Activated CD4-positive, CD25-positive, alpha-beta regulatory T cell treated with anti-CD3 and anti-CD28 coated beads, Interleukin-2, amount 50 U/mL, for 24 hours (primary cell): ENCODE measurements around the gene VDAC1.
A peak's percentile ranks its signal among the peaks of the same experiment; 100 is the strongest.
"Not testable (repeated sequence)": the region's sequence is repeated elsewhere in the genome, so short reads cannot be mapped to it uniquely, and the experiment has no call there.

ENCODE experiments used
- ATAC-seq, 2 donors: fragments of 150-1000 bp; cut with Tn5 transposase; one replicate each; pipeline ENCODE4 v1.10.0; 2021; ENCODE audit warnings: mild to moderate bottlenecking in 1 of 2, moderate library complexity in 1 of 2

Gene VDAC1

DNA sequence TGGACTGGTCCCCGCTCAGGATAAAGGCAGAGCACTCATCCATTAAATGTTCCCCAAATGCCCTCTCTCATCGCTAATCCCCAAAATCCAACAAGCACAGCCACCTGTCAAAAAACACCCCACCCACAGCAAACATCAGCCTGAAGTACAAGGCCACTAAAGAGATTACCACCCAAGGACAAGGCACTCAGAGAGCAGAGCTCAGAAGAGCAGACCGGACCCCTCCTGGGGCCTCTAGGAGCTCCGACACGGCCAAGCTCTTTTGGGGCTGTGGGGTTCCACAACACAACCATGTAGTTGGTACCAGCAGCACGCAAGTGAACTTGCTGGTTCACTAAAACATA lies 9.8 kb downstream of the VDAC1 start:
- no peak for ATAC-seq

DNA sequence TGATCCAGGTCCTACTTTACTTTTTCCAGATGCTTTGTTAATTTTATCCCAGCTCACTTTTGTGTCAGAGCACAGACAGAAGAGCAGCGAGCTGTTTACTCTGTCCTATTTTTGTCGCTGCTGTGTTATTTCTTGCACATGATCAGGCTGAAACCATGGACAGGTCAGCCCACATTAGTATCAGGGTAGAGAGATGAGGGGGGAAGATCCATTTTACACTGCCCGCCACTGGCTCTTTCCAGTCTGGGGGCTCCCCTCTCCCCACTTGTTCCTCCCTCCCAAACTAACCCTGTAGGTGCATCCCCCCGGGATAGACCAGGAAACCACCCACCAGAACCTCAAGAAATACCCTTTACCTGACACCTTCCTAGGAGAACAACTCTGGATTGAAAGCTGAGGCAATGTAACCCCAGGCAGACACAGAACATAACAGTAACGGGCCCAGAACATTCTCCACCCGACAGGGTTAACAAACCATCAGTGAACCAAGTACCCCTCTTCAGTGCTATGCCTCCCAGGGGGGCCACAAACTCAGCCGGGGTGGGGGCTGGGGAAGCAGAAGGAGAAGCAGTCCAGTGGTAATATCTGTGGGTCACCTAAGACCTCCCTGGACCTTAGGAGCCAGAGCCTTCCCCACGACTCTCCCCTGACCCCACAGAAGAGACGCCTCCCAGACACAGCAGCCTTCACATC lies 10.3 kb downstream of the VDAC1 start:
- no peak for ATAC-seq

DNA sequence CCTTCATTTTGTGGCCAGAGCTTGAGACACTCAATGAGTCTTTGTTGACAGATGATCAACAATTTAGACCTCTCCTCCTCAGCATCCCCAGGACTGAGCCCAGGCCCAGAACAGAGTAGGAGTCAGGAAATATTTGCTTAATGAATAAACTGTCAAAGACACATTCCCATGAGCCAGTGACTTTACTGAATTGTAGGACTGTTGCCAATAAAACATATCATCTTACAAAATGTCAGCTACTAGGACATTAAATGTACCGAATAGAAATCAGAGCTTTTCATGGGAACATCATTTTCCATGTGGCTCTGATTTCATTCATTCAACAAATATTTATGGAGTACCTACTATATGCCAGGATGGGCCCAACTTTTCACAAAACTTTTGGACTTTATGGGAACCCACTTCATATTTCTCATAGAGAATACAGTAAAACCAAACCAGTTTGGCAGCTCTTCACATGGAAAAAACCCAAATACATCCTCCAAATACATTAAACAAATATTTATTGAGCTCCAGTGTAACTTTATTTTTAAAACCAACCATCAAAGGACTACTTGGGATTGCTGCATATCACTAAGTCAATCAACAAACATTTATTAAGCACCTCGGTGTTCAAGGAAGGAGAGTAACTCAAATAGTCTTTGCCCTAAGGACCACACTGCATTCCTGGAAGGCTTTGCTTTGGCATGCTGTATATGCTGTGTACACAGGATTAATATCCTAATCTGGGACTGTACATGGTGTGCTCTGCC lies 11.4 kb downstream of the VDAC1 start:
- ATAC-seq = no peak

DNA sequence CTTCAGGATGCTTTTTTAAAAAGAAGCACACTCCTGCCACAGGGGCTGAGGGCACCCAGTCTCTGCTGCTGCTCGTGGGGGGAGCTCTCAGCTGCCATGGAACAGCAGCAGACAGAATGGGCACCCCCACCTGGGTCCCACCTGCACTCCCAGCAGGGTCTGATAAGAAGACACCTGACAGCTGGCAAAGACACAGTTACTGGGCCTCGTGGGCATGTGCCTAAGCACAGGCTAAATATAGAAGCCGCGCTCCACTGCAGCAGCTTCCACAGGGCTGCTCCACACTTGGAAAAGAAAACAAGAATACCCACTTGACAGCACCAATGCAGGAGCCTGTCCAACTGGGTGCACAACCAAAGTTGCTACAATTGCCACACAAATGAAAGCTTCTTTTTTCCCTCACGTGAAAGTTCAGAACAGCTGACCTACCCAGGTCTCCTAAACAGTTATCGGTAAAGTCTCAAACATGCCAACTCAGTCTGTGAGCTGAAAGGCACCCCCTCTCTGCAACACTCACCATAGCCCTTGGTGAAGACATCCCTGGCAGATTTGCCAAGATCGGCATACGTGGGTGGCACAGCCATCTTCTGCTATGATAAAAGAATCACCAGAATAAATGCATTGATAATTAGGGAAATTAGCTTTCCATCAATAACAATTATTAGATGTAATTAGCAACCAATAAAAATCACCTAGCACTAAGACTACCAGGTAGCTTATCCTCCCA lies 12.2 kb downstream of the VDAC1 start:
- no peak for ATAC-seq

DNA sequence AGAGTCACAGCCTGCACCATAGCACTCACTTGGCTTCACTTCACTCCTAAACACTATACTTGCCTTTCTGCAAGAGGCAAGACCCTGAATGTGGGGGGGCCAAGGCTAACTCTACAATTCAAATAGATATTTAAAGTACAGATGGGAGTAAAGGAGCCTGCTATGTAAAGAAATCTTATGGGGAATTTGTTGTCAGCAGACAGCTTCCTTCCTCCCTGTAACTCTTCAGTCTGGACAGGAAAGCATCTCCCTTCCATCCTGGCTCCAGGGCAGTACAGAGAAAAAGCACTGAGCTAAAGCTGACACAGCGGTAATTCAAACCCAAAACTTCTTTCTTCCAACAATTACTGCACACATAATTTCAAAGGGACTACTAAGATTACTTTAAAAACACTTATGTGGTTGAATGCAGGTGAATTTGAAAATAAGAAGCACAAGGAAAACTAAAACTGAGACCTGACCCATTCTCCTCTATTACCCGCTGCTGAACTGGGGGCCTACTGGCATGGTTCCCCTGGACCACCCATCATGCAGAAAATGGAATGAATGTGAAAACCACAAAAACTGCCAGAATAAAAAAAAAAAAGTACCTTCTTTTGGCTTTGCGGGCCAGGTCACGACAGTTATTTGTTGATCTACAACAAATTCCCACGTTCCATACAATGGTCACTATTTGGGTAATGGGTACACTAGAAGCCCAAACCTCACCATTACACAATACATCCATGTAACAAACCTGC lies 13.4 kb downstream of the VDAC1 start:
- no peak for ATAC-seq

DNA sequence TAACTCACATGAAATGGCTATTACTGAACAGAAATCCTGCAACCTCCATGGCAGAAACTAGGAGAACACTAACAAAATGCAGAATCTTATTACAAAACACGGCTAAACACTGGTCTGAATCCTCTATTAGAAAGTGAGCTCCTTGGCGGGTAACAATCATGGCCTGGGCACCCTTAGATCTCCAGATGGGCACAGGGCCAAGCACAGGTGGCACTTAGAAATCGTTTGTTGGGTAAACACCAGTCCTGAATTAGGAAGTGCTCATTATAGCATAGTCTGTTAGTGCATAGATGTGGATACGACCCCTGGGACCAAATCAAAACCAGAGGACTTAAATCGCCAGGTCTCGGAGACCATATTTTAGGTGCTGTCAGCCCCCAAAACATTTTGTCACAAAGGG lies 14.4 kb downstream of the VDAC1 start:
- no peak for ATAC-seq

DNA sequence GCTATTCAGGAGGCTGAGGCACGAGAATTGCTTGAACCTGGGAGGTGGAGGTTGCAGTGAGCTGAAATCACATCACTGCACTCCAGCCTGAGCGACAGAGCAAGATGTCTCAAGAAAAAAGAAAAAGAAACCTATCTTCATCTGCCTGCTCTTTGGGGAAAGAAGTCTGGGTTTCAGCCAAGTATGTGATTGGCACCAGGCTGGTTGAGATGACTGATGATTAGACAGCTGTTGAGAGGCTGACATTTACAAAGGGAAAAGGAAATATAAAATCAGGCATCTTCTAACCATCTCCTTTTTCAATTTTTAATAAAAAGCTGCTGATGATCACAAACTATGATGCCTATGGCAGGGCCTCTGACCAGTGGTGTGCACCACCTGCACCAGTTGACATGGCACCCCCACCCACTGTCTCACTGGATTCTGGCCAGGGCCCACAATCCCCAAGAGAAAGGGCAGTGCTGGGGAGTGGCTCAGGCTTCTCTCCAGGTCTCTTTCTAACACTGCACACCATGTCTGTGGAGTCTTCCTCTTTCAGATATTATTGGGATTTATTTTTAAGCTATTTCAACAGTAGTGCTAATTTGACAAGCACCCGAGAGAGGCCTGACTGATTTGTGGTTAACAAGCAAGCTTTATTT lies 19.1 kb downstream of the VDAC1 start:
- no peak for ATAC-seq

DNA sequence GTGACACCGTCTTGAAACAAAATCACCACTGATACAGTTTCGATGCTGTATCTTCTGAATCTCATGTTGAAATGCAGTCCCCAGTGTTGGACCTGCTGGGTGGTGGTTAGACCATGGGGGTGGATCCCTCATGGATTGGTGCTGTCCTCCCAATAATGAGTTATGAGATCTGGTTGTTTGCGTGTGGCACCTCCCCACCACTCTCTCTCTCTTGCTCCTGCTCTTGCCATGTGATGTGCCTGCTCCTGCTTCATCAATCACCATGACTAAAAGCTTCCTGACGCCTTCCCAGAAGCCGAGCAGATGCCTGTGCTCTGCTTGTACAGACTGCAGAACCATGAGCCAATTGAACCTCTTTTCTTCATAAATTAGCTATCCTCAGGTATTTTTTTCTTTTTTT lies 21.1 kb downstream of the VDAC1 start:
- no peak for ATAC-seq

DNA sequence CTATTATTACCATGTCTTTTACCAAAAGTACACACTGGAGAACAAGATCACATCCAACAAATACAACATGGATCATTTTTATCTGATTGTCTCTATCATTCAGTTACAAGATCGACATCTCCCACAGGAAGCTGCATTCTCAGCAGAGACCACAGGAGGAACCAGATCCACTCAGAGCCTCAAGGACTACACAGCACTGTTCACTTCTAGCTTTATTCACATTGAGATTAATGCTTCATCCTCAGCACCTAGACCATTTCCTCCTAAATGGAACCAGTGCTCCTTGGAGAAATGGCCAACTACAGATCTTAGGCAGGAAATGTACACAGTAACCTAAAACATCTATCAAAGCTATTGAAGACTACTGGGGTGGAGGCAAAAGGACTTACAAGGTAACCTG lies 23.1 kb downstream of the VDAC1 start:
- no peak for ATAC-seq

DNA sequence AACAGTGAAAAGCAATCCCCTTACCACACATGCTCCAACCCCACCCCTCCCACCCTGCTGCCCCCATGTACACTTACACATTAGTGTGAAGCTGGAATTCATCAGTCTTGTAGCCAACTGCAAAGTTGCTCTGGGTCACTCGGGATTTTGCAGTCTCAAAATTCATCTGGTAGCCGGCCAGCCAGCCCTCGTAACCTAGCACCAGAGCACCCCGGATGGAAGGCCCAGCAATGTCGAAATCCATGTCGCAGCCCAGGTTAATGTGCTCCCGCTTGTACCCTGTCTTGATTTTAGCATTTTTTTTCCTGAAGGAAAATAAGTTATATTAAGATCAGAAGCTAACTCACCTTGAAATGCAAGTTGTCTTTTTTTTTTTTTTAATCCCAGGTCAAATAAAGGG lies 24.1 kb downstream of the VDAC1 start:
- ATAC-seq = no peak

DNA sequence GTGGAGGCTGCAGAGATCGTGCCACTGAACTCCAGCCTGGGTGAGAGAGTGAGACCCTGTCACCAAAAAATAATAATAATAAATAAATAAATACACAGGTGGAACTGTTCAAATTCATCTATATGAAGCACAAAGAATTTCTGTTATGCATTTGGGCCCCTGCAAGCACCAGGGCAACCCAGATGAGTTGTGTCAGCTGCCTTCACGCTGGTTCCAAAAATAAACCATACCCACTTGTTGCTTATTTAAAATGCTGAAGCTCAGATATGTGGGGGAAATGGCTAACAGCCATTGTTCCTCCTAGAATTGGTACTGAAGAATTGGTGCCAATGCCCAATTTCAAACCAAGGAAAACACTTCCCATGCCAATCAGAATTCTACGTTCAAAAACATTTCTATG lies 25.8 kb downstream of the VDAC1 start:
- no peak for ATAC-seq

DNA sequence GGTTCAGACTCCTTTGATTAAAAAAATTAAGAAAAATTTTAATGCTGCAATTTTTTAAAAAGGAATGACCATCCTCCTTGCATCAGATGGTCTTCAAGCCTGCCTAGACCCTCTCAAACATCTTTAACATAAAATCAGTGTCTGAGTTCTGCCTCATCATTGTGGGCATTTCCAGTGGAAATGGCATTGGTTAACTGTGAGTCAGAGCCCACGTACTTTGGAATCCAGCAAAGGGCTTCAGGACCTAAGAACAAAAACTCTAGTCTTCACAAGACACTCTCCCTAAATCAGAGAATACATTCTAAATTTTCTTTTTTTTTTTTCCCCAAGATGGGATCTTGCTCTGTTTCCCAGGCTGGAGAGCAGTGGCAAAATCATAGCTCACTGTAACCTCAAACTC lies 26.9 kb downstream of the VDAC1 start:
- ATAC-seq = no peak

DNA sequence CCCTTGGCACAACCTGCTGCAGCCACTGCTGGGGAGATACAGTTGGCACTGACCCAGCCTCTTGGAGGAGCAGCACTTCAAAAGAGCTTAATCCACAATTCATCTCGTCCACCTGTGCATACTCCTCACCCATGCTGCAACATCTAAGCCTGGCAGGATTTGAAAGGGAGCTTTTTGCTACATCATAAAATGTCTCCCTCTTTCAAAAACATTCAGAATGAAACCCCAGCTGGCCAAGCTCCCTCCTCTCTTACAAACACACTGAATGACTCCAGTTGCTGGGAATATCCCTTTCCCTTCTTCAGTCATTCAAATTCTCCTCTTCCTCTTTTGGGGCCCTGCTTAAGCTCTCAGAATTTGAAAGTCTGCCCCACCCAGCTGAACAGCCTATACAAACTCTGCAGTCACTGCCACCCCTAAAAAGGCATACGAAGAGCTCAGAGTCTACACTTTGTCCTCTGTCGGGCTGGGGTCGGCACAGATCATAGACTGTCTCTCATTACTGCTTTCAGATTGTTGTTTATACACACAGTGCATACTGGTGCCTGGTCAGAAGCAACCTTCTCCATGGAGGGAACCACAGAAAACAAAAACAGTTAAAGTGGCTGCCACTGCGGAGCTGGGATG lies 27.5 kb downstream of the VDAC1 start:
- peak; percentile 24 to 46 for ATAC-seq

DNA sequence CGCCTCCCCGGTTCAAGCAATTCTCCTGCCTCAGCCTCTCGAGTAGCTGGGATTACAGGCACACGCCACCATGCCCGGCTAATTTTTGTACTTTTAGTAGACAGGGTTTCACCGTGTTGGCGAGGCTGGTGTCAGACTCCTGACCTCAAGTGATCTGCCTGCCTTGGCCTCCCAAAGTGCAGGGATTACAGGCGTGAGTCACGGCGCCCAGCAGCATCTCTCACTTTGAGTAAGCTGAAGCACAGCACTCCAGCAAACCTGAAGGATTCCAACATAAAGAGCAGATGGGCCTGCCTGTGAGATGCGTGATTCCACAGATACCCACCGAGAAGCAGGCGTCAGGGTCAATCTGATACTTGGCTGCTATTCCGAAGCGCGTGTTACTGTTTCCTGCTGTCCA lies 29.2 kb downstream of the VDAC1 start:
- not testable (repeated sequence) for ATAC-seq

DNA sequence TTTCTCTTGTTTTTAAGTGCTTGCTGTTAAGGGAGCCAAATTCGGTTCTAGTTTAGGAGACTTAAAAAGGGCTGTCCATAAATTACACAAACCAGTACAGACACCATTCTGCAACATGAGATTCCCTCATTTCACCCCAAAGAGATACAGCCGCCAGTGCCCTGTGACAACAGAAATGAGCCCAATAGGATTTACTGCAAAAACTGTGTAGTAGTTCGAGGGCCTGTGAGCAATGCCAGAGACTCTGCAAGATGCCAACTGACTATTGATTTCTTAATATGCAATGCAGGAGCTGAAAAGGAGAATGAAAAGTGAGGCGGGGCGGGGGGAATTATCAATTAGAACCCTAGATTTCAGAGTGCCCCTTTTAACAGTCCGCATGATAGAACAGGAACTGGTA lies 30.6 kb downstream of the VDAC1 start:
- no peak for ATAC-seq

DNA sequence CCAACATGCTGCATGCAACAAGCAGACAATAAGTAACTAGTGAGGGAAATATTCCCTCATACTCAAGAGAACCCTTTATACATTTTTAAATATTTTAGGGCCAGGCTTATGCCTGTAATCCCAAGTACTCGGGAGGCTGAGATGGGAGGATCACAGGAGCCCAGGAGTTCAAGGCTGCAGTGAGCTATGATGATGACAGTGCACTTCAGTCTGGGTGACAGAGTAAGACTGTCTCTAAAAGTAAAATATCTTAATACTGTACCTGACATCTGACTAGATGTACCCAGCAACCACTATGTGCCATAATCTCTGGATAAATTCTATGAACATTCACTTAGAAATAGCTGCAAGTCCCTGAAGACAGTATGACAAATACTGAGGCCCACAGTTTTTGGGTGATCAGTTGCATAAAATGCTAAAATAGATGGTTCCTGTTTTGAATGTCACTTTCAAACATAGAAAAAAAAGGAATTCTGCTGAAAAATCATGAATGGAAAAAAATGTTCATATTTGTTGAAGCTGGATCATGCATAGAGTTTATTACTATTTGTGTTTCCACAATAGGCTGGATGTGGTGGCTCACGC lies 34.4 kb downstream of the VDAC1 start:
- no peak for ATAC-seq

DNA sequence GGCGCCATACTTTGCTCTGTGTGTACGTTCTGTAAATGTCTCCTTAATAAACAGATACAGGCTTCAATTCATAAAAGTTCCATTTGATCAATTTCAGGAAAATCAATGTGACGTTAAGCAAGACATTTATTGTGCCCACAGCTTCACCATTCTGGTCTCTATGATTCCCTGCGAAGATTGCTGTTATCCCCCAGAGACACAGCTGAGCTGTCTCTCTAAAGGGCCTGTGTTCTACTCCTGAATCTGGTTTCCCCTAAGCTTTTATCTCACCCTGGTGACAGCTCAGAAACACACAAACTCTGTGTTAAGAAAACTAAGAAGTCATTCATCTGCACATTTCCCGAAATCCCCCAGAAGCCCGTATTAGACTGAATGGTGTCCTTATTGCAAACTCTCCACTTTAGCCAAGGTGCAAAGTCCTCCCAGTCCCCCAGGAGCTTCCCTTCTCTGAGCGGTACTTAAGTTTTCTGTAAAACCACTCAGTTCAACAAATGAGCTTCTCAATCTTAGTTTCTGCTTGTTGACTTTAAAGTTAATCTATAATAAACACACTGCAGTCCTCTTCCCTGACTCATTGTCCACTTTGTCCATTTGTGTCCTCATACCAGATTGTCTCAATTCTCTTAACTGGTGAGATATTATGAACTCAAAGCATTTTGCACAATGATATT lies 35.0 kb downstream of the VDAC1 start:
- ATAC-seq = no peak

DNA sequence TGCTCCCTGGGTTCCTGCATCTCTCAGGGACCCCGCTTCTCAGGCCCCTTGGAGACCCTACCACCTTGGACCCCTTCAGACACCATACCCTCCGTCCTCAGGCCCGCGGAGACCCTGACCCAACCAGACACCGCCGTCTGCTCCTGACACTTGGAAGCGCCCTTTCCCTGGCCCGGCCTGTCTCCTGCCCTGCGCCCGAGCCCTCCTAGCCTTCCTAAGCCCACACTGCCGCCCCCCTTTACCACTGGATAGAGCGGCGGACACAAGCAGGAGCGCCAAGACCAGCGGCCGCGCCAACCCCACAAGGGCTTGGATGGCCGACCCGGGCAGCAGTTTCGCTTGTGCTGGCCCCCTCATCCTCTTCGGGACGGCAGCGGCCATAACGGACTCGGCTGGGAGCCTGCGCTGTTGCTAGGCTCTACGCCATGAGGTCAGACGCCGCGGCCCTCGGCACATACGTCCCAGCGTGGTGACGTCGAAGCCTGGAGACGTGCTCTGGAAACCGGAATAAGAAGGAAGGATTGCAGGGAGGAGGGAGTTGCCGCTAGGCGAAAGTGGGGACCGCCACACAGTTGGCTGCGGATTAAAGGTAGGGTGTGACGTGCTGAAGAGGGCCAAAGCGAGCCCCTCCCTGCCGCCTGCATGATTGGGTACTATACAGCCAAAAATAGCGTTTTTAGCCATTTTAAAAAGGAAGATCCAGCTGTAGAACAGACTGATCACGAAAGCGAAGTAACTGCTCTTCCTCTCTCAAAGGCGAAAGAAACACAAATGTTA lies 36.4 kb downstream of the VDAC1 start, which contains the start of gene C5orf15:
C5orf15 (minus strand) TSS at position 422 of the 777 bp plus-strand sequence; CDS start at position 381, 41 bp downstream.
- peak; percentile 98 to 99 for ATAC-seq

DNA sequence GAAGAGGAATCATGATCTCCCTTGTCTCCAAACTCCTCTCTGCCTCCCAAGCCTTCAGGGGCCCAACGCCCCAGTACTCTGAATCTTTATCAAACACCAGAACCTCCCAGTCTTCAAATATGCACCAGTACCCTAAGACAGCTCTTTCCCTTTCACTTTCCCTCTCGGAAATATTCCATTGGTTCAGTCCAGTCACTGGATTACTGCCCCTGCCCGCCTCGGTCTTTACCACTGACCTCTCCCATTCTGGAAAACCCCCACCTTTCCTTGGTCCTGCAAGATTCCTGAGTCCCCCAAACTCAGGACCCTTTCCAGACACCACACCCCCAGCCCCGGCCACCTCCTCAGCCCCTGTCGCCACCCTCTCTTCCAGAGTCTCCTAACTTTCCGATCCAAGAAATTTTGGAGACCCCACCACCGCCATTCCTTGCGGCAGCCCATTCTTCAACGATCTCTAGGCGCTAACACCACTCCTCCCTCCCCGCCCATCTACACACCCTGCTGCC lies 37.0 kb downstream of the VDAC1 start:
- peak; percentile 6 to 14 for ATAC-seq

DNA sequence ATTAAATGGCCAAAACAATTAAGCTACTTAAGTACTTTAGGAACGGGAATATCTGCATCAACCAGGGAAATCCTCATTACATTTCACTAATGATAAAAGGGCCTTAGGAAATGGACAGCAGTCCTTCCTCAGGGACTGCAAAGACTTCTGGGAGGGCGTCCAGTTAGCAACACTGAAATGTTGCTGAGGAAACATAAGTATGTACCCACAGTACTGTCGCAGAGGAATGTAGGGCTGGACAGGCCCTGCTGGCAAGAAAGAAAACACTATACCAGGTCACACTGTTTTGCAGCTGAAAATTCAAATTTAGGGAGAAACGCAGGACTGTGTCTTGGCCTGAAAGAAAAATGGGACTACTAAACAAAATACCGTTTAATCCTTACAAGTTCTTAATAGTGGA lies 37.7 kb downstream of the VDAC1 start:
- ATAC-seq = no peak
